KMS-11 (cell line): ENCODE data around the gene RTN4R.

Source experiments
- H2AFZ ChIP-seq: fragments of 200-600 bp; sonication (generic); 2 replicates; pipeline ENCODE4 v1.6.1; 2016; ENCODE audit warnings: antibody characterized with exemption, mixed run types, low read depth
- H3K27ac ChIP-seq: fragments of 200-600 bp; sonication (generic); 2 replicates; pipeline ENCODE4 v1.6.1; 2016; ENCODE audit warnings: mild to moderate bottlenecking, mixed run types
- H3K27me3 ChIP-seq: fragments of 200-600 bp; sonication (generic); 2 replicates; pipeline ENCODE4 v1.6.1; 2017; ENCODE audit warnings: mild to moderate bottlenecking, low read depth, mixed run types, moderate library complexity; ENCODE audit not compliant: insufficient read depth
- H3K36me3 ChIP-seq: fragments of 200-600 bp; sonication (generic); 2 replicates; pipeline ENCODE4 v1.6.1; 2017; ENCODE audit warnings: mild to moderate bottlenecking, mixed run types; ENCODE audit not compliant: insufficient read depth
- H3K4me1 ChIP-seq: fragments of 200-600 bp; sonication (generic); 2 replicates; pipeline ENCODE4 v1.6.1; 2016; ENCODE audit warnings: mild to moderate bottlenecking, low read depth, mixed run types; ENCODE audit not compliant: poor library complexity, severe bottlenecking
- H3K4me2 ChIP-seq: fragments of 200-600 bp; sonication (generic); 2 replicates; pipeline ENCODE4 v1.7.0; 2016; ENCODE audit warnings: mild to moderate bottlenecking, mixed run types
- H3K4me3 ChIP-seq: fragments of 200-600 bp; sonication (generic); IDR thresholded peaks from 2 replicates; pipeline ENCODE4 v1.6.1; 2017; ENCODE audit warnings: low read depth, low read length, mixed read lengths; ENCODE audit not compliant: insufficient read depth
- H3K79me2 ChIP-seq: fragments of 200-600 bp; sonication (generic); 2 replicates; pipeline ENCODE4 v1.6.1; 2016; ENCODE audit warnings: low read depth, mixed run types; ENCODE audit not compliant: insufficient read depth
- H3K9ac ChIP-seq: fragments of 200-600 bp; sonication (generic); 2 replicates; pipeline ENCODE4 v1.6.1; 2016; ENCODE audit warnings: mild to moderate bottlenecking, mixed run types
- H4K20me1 ChIP-seq: fragments of 200-600 bp; sonication (generic); 2 replicates; pipeline ENCODE4 v1.6.1; 2016; ENCODE audit warnings: mild to moderate bottlenecking, mixed run types; ENCODE audit not compliant: insufficient read depth
- CTCF ChIP-seq: fragments of 200-600 bp; sonication (generic); conservative IDR thresholded peaks from 2 replicates; pipeline ENCODE4 v1.6.1; 2017; ENCODE audit warnings: low read depth, mild to moderate bottlenecking, antibody characterized with exemption, low read length, moderate library complexity, mixed read lengths

RTN4R gene

GRCh38 chr22:20226760-20227350 is 41.3 kb downstream of the RTN4R start:
- H3K27ac ChIP-seq: no peak overlapping the region
- no peak overlapping the region for H3K4me2 ChIP-seq
- H2AFZ ChIP-seq: no peak overlapping the region
- H3K9ac ChIP-seq: no peak overlapping the region
- no peaks in the 10 kb centered on the region for H3K79me2 ChIP-seq
- no peaks in the 10 kb centered on the region for H3K4me1 ChIP-seq
- peaks cover 73% of the 10 kb centered on the region for H3K27me3 ChIP-seq
- no peaks in the 10 kb centered on the region for H4K20me1 ChIP-seq
- no peaks in the 10 kb centered on the region for H3K36me3 ChIP-seq
- TF ChIP-seq CTCF: no peak
- H3K4me3 ChIP-seq: no peak overlapping the region

- no peak overlapping the region for H3K9ac ChIP-seq
- peaks cover 73% of the 10 kb centered on the region for H3K27me3 ChIP-seq
- H3K36me3 ChIP-seq: no peaks in the 10 kb centered on the region
- no peak for TF ChIP-seq CTCF
- H3K27ac ChIP-seq: no peak overlapping the region
- no peak overlapping the region for H3K4me2 ChIP-seq
- no peaks in the 10 kb centered on the region for H4K20me1 ChIP-seq
- no peaks in the 10 kb centered on the region for H3K4me1 ChIP-seq
- no peak overlapping the region for H2AFZ ChIP-seq
- H3K4me3 ChIP-seq: no peak overlapping the region
- no peaks in the 10 kb centered on the region for H3K79me2 ChIP-seq
These were observed 41.9 kb downstream of the RTN4R start for GRCh38 chr22:20226077-20226716.

DNA sequence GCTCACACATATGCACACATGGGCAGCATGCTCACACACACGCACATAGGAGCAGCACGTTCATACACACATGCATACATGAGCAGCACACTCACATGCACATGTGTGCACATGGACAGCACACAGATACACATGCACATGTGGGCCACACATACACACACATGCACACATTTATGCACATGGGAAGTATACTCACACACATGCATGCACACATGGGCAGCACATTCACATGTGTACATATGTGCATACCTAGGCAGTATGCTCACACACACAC is 42.5 kb downstream of the RTN4R start:
- Histone ChIP-seq H3K4me2 (no peak overlapping the region), H3K79me2 (no peaks in the 10 kb centered on the region), H2AFZ (no peak overlapping the region), H3K9ac (no peak overlapping the region), H4K20me1 (no peaks in the 10 kb centered on the region), H3K27me3 (peaks cover 73% of the 10 kb centered on the region), H3K4me3 (no peak overlapping the region), H3K27ac (no peak overlapping the region), H3K36me3 (no peaks in the 10 kb centered on the region), H3K4me1 (no peaks in the 10 kb centered on the region)
- TF ChIP-seq CTCF: no peak

DNA sequence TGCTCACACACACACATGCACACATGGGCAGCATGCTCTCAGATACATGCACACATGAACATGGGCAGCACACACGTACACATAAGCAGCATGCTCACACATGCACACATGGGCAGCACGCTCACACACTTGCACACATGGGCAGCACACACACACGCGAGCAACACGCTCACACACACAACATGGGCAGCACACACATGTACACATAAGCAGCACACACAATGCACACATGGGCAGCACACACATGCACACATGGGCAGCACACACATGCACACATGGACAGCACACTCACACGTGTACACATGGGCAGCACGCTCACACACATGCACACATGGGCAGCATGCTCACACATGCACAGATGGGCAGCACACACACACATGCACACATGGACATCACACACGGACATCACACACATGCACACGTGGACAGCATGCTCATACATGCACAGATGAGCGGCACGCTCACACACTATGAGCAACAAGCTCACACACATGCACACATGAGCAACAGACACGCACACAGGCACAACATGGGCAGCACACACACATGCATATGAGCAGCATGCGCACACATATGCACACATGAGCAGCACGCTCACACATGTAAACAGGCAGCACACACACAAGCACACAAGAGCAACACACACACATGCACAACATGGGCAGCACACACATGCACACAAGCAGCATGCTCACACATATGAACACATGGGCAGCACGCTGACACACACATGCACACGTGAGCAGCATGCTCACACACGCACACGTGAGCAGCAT is 43.0 kb downstream of the RTN4R start:
- H3K4me1 ChIP-seq: no peaks in the 10 kb centered on the region
- TF ChIP-seq CTCF: no peak
- no peaks in the 10 kb centered on the region for H3K36me3 ChIP-seq
- H3K27ac ChIP-seq: no peak overlapping the region
- H4K20me1 ChIP-seq: no peaks in the 10 kb centered on the region
- no peak overlapping the region for H3K4me2 ChIP-seq
- H3K79me2 ChIP-seq: no peaks in the 10 kb centered on the region
- H2AFZ ChIP-seq: no peak overlapping the region
- H3K9ac ChIP-seq: no peak overlapping the region
- peaks cover 75% of the 10 kb centered on the region for H3K27me3 ChIP-seq
- no peak overlapping the region for H3K4me3 ChIP-seq
